A204.1 (cell line): Measurements from ENCODE around the gene PSMF1.

ENCODE experiments used
- FAIRE-seq: peaks from 2 replicates; lab custom pipeline; 2012; peaks lifted over from hg19 to GRCh38; lab: Jason Lieb, UNC

The PSMF1 gene

GRCh38 chr20:1190847-1191246, 72.4 kb downstream of the PSMF1 start:
- FAIRE-seq, result no peak

- FAIRE-seq, result no peak
These were observed 72.9 kb downstream of the PSMF1 start for GRCh38 chr20:1191299-1191698.

- no peak for FAIRE-seq
These were observed 76.8 kb downstream of the PSMF1 start for GRCh38 chr20:1195226-1195625.

- FAIRE-seq, result no peak
These were observed 78.2 kb downstream of the PSMF1 start for GRCh38 chr20:1196634-1197033.

- FAIRE-seq, result no peak
These were observed 79.4 kb downstream of the PSMF1 start for GRCh38 chr20:1197801-1198200.

GRCh38 chr20:1198751-1199150, 80.3 kb downstream of the PSMF1 start:
- no peak for FAIRE-seq

- no peak for FAIRE-seq
These were observed 80.9 kb downstream of the PSMF1 start for GRCh38 chr20:1199212-1199873.

- no peak for FAIRE-seq
These were observed 81.6 kb downstream of the PSMF1 start for GRCh38 chr20:1199964-1200363.

GRCh38 chr20:1202762-1203504, 84.5 kb downstream of the PSMF1 start, which contains the start of gene C20orf202:
Gene C20orf202 (plus strand): TSS chr20:1203454. CDS start chr20:1203586, 132 bp downstream.
- no peak for FAIRE-seq

- no peak for FAIRE-seq
These were observed 85.2 kb downstream of the PSMF1 start for GRCh38 chr20:1203630-1204029.

GRCh38 chr20:1204113-1204512, 85.7 kb downstream of the PSMF1 start:
- no peak for FAIRE-seq

- no peak for FAIRE-seq
These were observed 86.2 kb downstream of the PSMF1 start for GRCh38 chr20:1204576-1204975.

- no peak for FAIRE-seq
These were observed 87.4 kb downstream of the PSMF1 start for GRCh38 chr20:1205802-1206201.

- no peak for FAIRE-seq
These were observed 88.2 kb downstream of the PSMF1 start for GRCh38 chr20:1206366-1207148.

GRCh38 chr20:1207293-1207878, 89.0 kb downstream of the PSMF1 start:
- no peak for FAIRE-seq

GRCh38 chr20:1209447-1210387, 91.3 kb downstream of the PSMF1 start:
- no peak for FAIRE-seq

GRCh38 chr20:1210501-1210900, 92.1 kb downstream of the PSMF1 start:
- FAIRE-seq, result no peak

- FAIRE-seq, result no peak
These were observed 93.6 kb downstream of the PSMF1 start for GRCh38 chr20:1212023-1212422.

GRCh38 chr20:1212607-1213396, 94.4 kb downstream of the PSMF1 start:
- FAIRE-seq, result no peak

GRCh38 chr20:1214838-1215261, 96.4 kb downstream of the PSMF1 start:
- FAIRE-seq, result no peak
